ENCODE results near the gene PRELP. TPM values are rescaled to one million over a fixed set of nuclear protein-coding genes. Genes with fewer than 3 reads are reported as not detected.

Gene PRELP
- total and polyA plus RNA-seq, 10 donors: 4.9 to 50.3 (median 29.2) TPM

DNA sequence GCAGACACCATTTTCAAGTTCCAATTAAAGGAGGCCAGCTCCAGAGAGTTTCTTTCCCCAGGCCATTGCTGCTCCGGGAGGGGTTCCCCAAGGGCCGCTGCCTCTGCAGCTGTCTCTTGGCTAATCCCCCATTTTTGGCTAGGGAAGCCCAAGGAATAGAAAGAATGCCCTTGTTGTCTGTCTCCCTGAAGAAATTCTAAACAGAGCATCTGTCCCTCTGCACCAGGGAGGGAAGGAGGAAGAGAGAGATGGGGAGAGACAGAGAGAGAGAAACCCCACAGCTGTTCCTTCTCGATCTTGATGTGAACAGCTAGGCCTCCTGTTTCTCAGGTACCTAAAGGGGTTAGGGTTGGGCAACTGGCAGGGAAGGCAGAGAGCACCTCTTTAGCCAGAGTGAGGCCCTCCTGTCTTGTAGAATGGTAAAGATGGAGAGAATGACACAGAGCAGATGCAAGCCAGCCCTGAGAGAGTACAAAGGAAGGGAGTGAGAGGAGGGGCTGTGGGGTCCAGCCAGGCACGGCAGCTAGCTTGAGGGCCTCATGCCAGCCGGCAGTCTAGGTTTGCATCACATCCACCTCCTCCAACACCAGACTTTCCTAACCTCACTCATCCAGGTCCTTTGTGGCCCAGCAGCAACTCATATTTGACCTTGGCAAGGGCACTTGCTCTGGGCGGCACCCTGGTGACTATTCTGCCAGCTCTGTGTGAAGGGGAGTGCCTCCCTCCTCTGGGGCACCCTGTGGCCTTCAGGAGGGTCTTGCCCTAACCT lies 31.4 kb downstream of the PRELP start:
- H3K36me3 ChIP-seq: no peaks in the 10 kb centered on the region
- DNase-seq: no peak
- H3K27me3 ChIP-seq (replicated peaks in 1 of 7): peaks cover 0 to 24% (median 0%) of the 10 kb centered on the region in 7 donors
- WGBS, 5 donors: 44 to 77% (median 64%) methylated on average over 6 of the region's 6 CpGs
- H3K4me3 ChIP-seq: no peak overlapping the region
- peaks cover 3 to 36% (median 16%) of the 10 kb centered on the region in 6 donors for H3K4me1 ChIP-seq
- H3K27ac ChIP-seq: no peak overlapping the region
- intact Hi-C loops (cut with DNase I; ENCODE audit: low total_unique reads): no loop called here
- no peaks in the 10 kb centered on the region for H3K9me3 ChIP-seq
- TF ChIP-seq, protein P1, sequence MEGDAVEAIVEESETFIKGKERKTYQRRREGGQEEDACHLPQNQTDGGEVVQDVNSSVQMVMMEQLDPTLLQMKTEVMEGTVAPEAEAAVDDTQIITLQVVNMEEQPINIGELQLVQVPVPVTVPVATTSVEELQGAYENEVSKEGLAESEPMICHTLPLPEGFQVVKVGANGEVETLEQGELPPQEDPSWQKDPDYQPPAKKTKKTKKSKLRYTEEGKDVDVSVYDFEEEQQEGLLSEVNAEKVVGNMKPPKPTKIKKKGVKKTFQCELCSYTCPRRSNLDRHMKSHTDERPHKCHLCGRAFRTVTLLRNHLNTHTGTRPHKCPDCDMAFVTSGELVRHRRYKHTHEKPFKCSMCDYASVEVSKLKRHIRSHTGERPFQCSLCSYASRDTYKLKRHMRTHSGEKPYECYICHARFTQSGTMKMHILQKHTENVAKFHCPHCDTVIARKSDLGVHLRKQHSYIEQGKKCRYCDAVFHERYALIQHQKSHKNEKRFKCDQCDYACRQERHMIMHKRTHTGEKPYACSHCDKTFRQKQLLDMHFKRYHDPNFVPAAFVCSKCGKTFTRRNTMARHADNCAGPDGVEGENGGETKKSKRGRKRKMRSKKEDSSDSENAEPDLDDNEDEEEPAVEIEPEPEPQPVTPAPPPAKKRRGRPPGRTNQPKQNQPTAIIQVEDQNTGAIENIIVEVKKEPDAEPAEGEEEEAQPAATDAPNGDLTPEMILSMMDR (IDR thresholded peaks at IDR 0.05 in 8 of 11, conservative IDR thresholded peaks at IDR 0.05 in 3 of 11): no peak

DNA sequence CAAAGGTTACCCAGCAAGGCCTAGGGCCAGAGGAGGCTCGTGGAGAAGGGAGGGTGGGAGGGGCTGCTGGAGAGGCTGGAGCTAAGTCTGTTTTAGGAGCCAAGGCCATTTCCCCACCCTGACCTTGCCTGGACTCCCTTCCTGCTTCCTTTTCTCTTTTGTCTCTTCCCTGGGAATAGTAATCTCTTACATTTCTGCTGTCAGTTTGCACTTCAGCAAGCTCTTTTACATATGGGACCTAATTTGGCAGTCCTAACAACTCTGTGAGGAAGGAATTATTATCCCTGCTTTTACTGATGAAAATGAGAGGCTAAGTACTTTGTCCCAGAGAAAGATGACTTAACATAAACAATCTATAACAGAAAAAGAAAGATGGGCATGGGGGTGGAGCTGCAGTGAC lies 32.2 kb downstream of the PRELP start:
- no peak for DNase-seq
- no peak overlapping the region for H3K27ac ChIP-seq
- WGBS, 5 donors: 25 to 50% (median 38%) methylated on average over 1 of the region's 1 CpG
- no peak for TF ChIP-seq POLR2AphosphoS5 (IDR thresholded peaks at IDR 0.05)
- TF ChIP-seq POLR2A (IDR thresholded peaks at IDR 0.05): no peak
- TF ChIP-seq, protein P1 (IDR thresholded peaks at IDR 0.05 in 8 of 11, conservative IDR thresholded peaks at IDR 0.05 in 3 of 11): no peak
- no peaks in the 10 kb centered on the region for H3K9me3 ChIP-seq
- peaks cover 3 to 41% (median 16%) of the 10 kb centered on the region in 6 donors for H3K4me1 ChIP-seq
- H3K36me3 ChIP-seq: no peaks in the 10 kb centered on the region
- H3K4me3 ChIP-seq: no peak overlapping the region
- intact Hi-C loops (cut with DNase I; ENCODE audit: low total_unique reads): no loop called here
- H3K27me3 ChIP-seq (replicated peaks in 1 of 7): peaks cover 0 to 18% (median 0%) of the 10 kb centered on the region in 7 donors

- Histone ChIP-seq H3K36me3 (no peaks in the 10 kb centered on the region), H3K9me3 (no peaks in the 10 kb centered on the region), H3K4me3 (no peak overlapping the region), H3K4me1 (peaks cover 3 to 49% (median 19%) of the 10 kb centered on the region in 6 donors), H3K27me3 (replicated peaks in 1 of 7) (peaks cover 0 to 13% (median 0%) of the 10 kb centered on the region in 7 donors), H3K27ac (no peak overlapping the region)
- intact Hi-C loops (cut with DNase I; ENCODE audit: low total_unique reads): no loop called here
- DNase-seq: no peak
- TF ChIP-seq POLR2AphosphoS5 (IDR thresholded peaks at IDR 0.05): no peak
- no peak for TF ChIP-seq POLR2A (IDR thresholded peaks at IDR 0.05)
- TF ChIP-seq, protein P1 (IDR thresholded peaks at IDR 0.05 in 8 of 11, conservative IDR thresholded peaks at IDR 0.05 in 3 of 11): no peak
- WGBS, 5 donors: 79 to 89% (median 84%) methylated on average over 10 of the region's 10 CpGs
These were observed 33.0 kb downstream of the PRELP start for GRCh38 chr1:203508463-203509073.

DNA sequence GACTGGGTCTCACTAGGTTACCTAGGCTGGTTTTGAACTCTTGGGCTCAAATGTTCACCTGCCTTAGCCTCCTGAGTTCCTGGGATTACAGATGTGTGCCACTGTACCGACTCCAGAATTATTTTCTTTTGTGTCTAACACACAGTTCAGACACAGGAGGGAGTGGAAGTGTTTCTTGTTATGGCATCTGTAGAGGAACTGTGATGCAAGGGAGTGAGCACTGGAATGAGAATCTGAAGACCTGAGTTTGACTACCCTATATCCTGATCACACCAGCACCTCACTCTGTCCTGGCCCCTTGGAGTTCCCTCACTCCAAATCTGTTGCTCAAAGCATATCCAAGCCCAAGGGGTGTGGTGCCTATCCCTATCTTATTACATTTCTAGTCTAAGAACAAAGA lies 33.5 kb downstream of the PRELP start:
- Histone ChIP-seq H3K4me1 (peaks cover 3 to 52% (median 21%) of the 10 kb centered on the region in 6 donors), H3K27ac (no peak overlapping the region)

More for the DNA sequence above, 33.5 kb downstream of the PRELP start:
- intact Hi-C loops (cut with DNase I; ENCODE audit: low total_unique reads): no loop called here
- TF ChIP-seq, protein P1 (IDR thresholded peaks at IDR 0.05 in 8 of 11, conservative IDR thresholded peaks at IDR 0.05 in 3 of 11): no peak
- TF ChIP-seq POLR2A (IDR thresholded peaks at IDR 0.05) (no peak), POLR2AphosphoS5 (IDR thresholded peaks at IDR 0.05) (no peak)
- no peak overlapping the region for H3K4me3 ChIP-seq
- H3K9me3 ChIP-seq: no peaks in the 10 kb centered on the region
- DNase-seq: no peak
- H3K27me3 ChIP-seq (replicated peaks in 1 of 7): peaks cover 0 to 14% (median 0%) of the 10 kb centered on the region in 7 donors
- 43 to 88% (median 57%) methylated on average over 1 of the region's 1 CpG for WGBS, 5 donors
- no peaks in the 10 kb centered on the region for H3K36me3 ChIP-seq

Measured in spleen (tissue), 11 donors.